Fibroblast of lung (primary cell): ENCODE measurements around the gene SORBS1. TPM values are rescaled to one million over a fixed set of nuclear protein-coding genes. Genes with fewer than 3 reads are reported as not detected.

Experiments used
- DNase-seq, 2 donors: peaks; one replicate each; pipeline versions ENCODE4 v3.0.0 to v3.0.0-alpha.2; 2010; ENCODE audit warnings: low read depth in 2 of 2
- H2AFZ ChIP-seq: 2 replicates; pipeline ENCODE4 v1.5.1; 2012; ENCODE audit warnings: low read length, control low read depth, inconsistent platforms
- H3K27ac ChIP-seq: 2 replicates; pipeline ENCODE4 v1.5.1; 2011; ENCODE audit warnings: low read length, control low read depth; ENCODE audit not compliant: insufficient read depth
- H3K27me3 ChIP-seq: 2 replicates; pipeline ENCODE4 v1.5.1; 2011; ENCODE audit warnings: mild to moderate bottlenecking, low read length; ENCODE audit not compliant: control insufficient read depth, insufficient read depth
- H3K36me3 ChIP-seq: 2 replicates; pipeline ENCODE4 v1.5.1; 2011; ENCODE audit warnings: low read length; ENCODE audit not compliant: control insufficient read depth, insufficient read depth
- H3K4me1 ChIP-seq: 2 replicates; pipeline ENCODE4 v1.5.1; 2011; ENCODE audit warnings: low read length; ENCODE audit not compliant: control insufficient read depth, insufficient read depth; ENCODE audit errors: extremely low read depth
- H3K4me2 ChIP-seq: 2 replicates; pipeline ENCODE4 v1.5.1; 2011; ENCODE audit warnings: low read length, control low read depth; ENCODE audit not compliant: insufficient read depth; ENCODE audit errors: extremely low read depth
- H3K4me3 ChIP-seq, 4 experiments: fragments of 200-600 bp in 1 of 4; sonication (generic) in 1 of 4; replicated peaks in 1 of 4; 2 replicates each; pipeline ENCODE4 v1.5.1; 2011 to 2016; ENCODE audit warnings: low read length in 4 of 4, low read depth in 3 of 4, mild to moderate bottlenecking in 3 of 4, control low read depth in 2 of 4, inconsistent platforms in 1 of 4, mixed read lengths in 1 of 4; ENCODE audit not compliant: insufficient read depth in 1 of 4; ENCODE audit errors: control extremely low read depth in 1 of 4
- H3K79me2 ChIP-seq: 2 replicates; pipeline ENCODE4 v1.5.1; 2012; ENCODE audit warnings: mild to moderate bottlenecking, low read length, inconsistent platforms; ENCODE audit not compliant: control insufficient read depth, insufficient read depth
- H3K9ac ChIP-seq: 2 replicates; pipeline ENCODE4 v1.5.1; 2011; ENCODE audit warnings: mild to moderate bottlenecking, low read length, control low read depth; ENCODE audit not compliant: insufficient read depth
- H3K9me3 ChIP-seq: 2 replicates; pipeline ENCODE4 v1.5.1; 2012; ENCODE audit warnings: low read depth, low read length; ENCODE audit not compliant: control insufficient read depth, insufficient read depth
- H4K20me1 ChIP-seq: 2 replicates; pipeline ENCODE4 v1.5.1; 2011; ENCODE audit warnings: low read length; ENCODE audit not compliant: control insufficient read depth, insufficient read depth; ENCODE audit errors: extremely low read depth
- CTCF ChIP-seq, 2 donors: IDR thresholded peaks in 1 of 2; conservative IDR thresholded peaks in 1 of 2; 1 replicate in 1 of 2; 2 replicates in 1 of 2; pipeline ENCODE4 v1.5.1; 2011 to 2012; ENCODE audit warnings: low read length in 2 of 2, control low read depth in 1 of 2, inconsistent platforms in 1 of 2, low read depth in 1 of 2, mild to moderate bottlenecking in 1 of 2
- EZH2 ChIP-seq: IDR thresholded peaks from 2 replicates; pipeline ENCODE4 v1.5.1; 2012; ENCODE audit warnings: low read length, control low read depth, mild to moderate bottlenecking; ENCODE audit errors: missing control alignments
- polyA plus RNA-seq, 2 donors: library from polyadenylated mRNA; depleted of rRNA in 1 of 2; stranded (reverse) in 1 of 2; unstranded in 1 of 2; fragments of >200 nt; gene quantifications; 2 replicates each; pipeline ENCODE4 v1.2.1, GENCODE V29; 2011 to 2012; ENCODE audit warnings: missing spikeins in 1 of 2
- total RNA-seq: library from RNA; depleted of rRNA; stranded (reverse); fragments of >200 nt; gene quantifications from 2 replicates; pipeline ENCODE4 v1.2.1, GENCODE V29; 2014

SORBS1 gene
- total and polyA plus RNA-seq, 2 donors (not counting 1 experiment from before 2014, with no cell fraction given) = 0.33 to 0.50 TPM

- Histone ChIP-seq H3K9ac (no peak overlapping the region), H3K9me3 (no peaks in the 10 kb centered on the region), H3K4me2 (no peak overlapping the region), H3K79me2 (no peaks in the 10 kb centered on the region), H3K4me1 (peaks cover 5% of the 10 kb centered on the region), H2AFZ (no peak overlapping the region), H4K20me1 (no peaks in the 10 kb centered on the region), H3K4me3 (no peak overlapping the region), H3K27ac (no peak overlapping the region), H3K27me3 (no peaks in the 10 kb centered on the region), H3K36me3 (no peaks in the 10 kb centered on the region)
- TF ChIP-seq CTCF (conservative IDR thresholded peaks at IDR 0.05 in 1 of 2, IDR thresholded peaks at IDR 0.05 in 1 of 2; ENCODE audit: low read depth in 1 of 2, low read length in 2 of 2) (no peak), EZH2 (no peak)
- no peak for DNase-seq
Measured at GRCh38 chr10:95444792-95445191, 116.4 kb downstream of the SORBS1 start.

GRCh38 chr10:95443636-95444035, 117.5 kb downstream of the SORBS1 start:
- no peaks in the 10 kb centered on the region for H3K27me3 ChIP-seq
- H3K36me3 ChIP-seq = no peaks in the 10 kb centered on the region
- H3K9me3 ChIP-seq = no peaks in the 10 kb centered on the region
- peaks cover 5% of the 10 kb centered on the region for H3K4me1 ChIP-seq
- no peak overlapping the region for H3K4me3 ChIP-seq
- no peak overlapping the region for H3K27ac ChIP-seq
- no peak overlapping the region for H3K9ac ChIP-seq
- no peaks in the 10 kb centered on the region for H3K79me2 ChIP-seq
- H2AFZ ChIP-seq = no peak overlapping the region
- no peak for DNase-seq
- no peak overlapping the region for H3K4me2 ChIP-seq
- no peak for TF ChIP-seq EZH2
- no peaks in the 10 kb centered on the region for H4K20me1 ChIP-seq

- DNase-seq = no peak
- Histone ChIP-seq H3K4me1 (peaks cover 5% of the 10 kb centered on the region), H3K4me3 (no peak overlapping the region), H3K4me2 (no peak overlapping the region), H4K20me1 (no peaks in the 10 kb centered on the region), H3K27me3 (no peaks in the 10 kb centered on the region), H3K9me3 (no peaks in the 10 kb centered on the region), H3K79me2 (no peaks in the 10 kb centered on the region), H3K27ac (no peak overlapping the region), H2AFZ (no peak overlapping the region), H3K36me3 (no peaks in the 10 kb centered on the region), H3K9ac (no peak overlapping the region)
- TF ChIP-seq CTCF (conservative IDR thresholded peaks at IDR 0.05 in 1 of 2, IDR thresholded peaks at IDR 0.05 in 1 of 2; ENCODE audit: low read depth in 1 of 2, low read length in 2 of 2) = no peak
- TF ChIP-seq EZH2 = no peak
Measured at GRCh38 chr10:95442341-95442740, 118.8 kb downstream of the SORBS1 start.

GRCh38 chr10:95441547-95441923, 119.6 kb downstream of the SORBS1 start:
- no peak overlapping the region for H3K4me3 ChIP-seq
- TF ChIP-seq CTCF (conservative IDR thresholded peaks at IDR 0.05 in 1 of 2, IDR thresholded peaks at IDR 0.05 in 1 of 2; ENCODE audit: low read depth in 1 of 2, low read length in 2 of 2) (no peak), EZH2 (no peak)
- DNase-seq = no peak

More at GRCh38 chr10:95441547-95441923, 119.6 kb downstream of the SORBS1 start:
- Histone ChIP-seq H3K36me3 (no peaks in the 10 kb centered on the region), H4K20me1 (no peaks in the 10 kb centered on the region), H3K79me2 (no peaks in the 10 kb centered on the region), H3K9me3 (no peaks in the 10 kb centered on the region), H3K27ac (no peak overlapping the region), H3K27me3 (no peaks in the 10 kb centered on the region), H3K4me2 (no peak overlapping the region), H3K9ac (no peak overlapping the region), H3K4me1 (peaks cover 5% of the 10 kb centered on the region), H2AFZ (no peak overlapping the region)
